ENCODE results near the gene TUBB2B.

- no peak for TF ChIP-seq SMC3 (IDR thresholded peaks at IDR 0.05)
- TF ChIP-seq RAD21 (conservative IDR thresholded peaks at IDR 0.05 in 1 of 2, IDR thresholded peaks at IDR 0.05 in 1 of 2), result no peak
- TF ChIP-seq, protein P1, sequence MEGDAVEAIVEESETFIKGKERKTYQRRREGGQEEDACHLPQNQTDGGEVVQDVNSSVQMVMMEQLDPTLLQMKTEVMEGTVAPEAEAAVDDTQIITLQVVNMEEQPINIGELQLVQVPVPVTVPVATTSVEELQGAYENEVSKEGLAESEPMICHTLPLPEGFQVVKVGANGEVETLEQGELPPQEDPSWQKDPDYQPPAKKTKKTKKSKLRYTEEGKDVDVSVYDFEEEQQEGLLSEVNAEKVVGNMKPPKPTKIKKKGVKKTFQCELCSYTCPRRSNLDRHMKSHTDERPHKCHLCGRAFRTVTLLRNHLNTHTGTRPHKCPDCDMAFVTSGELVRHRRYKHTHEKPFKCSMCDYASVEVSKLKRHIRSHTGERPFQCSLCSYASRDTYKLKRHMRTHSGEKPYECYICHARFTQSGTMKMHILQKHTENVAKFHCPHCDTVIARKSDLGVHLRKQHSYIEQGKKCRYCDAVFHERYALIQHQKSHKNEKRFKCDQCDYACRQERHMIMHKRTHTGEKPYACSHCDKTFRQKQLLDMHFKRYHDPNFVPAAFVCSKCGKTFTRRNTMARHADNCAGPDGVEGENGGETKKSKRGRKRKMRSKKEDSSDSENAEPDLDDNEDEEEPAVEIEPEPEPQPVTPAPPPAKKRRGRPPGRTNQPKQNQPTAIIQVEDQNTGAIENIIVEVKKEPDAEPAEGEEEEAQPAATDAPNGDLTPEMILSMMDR (IDR thresholded peaks at IDR 0.05), result no peak
- no peak for TF ChIP-seq ZC3H11A (IDR thresholded peaks at IDR 0.05)
- no peak for TF ChIP-seq EP300 (IDR thresholded peaks at IDR 0.05)
- TF ChIP-seq POLR2A (IDR thresholded peaks at IDR 0.05; ENCODE audit: low read length), result no peak
Measured at GRCh38 chr6:3277251-3277650, 49.8 kb upstream of the TUBB2B start.

Data from A549 (cell line).